SU-DHL-6 (cell line): ENCODE data around the gene ST6GALNAC4.

ENCODE experiments used
- CTCF ChIP-seq: fragments of 200-600 bp; sonication (generic); IDR thresholded peaks from one replicate; pipeline ENCODE4 v1.5.1; 2017; ENCODE audit warnings: antibody characterized with exemption, mild to moderate bottlenecking, low read length, moderate library complexity; ENCODE audit not compliant: insufficient read depth, poor library complexity, severe bottlenecking
- EZH2phosphoT487 ChIP-seq: fragments of 200-600 bp; sonication (generic), shearing (Covaris generic); conservative IDR thresholded peaks from 2 replicates; pipeline ENCODE4 v1.6.1; 2018; ENCODE audit warnings: mild to moderate bottlenecking, antibody characterized with exemption, low read length, moderate library complexity, mixed read lengths

GRCh38 chr9:127903557-127904475, 13.0 kb downstream of the ST6GALNAC4 start:
- TF ChIP-seq CTCF (no peak), EZH2phosphoT487 (no peak)
